ENCODE results near the gene PPIA.

- TF ChIP-seq TAF1 (IDR thresholded peaks at IDR 0.05; ENCODE audit: borderline replicate concordance, low read depth, low read length) (no peak), CTCF (IDR thresholded peaks at IDR 0.05) (no peak), TCF12 (IDR thresholded peaks at IDR 0.05) (no peak), RAD21 (IDR thresholded peaks at IDR 0.05; ENCODE audit: low read length) (no peak), GATA2 (CRISPR knock-in tag; IDR thresholded peaks at IDR 0.05) (no peak), SMC3 (IDR thresholded peaks at IDR 0.05; ENCODE audit: low read depth, low read length) (no peak), GABPA (IDR thresholded peaks at IDR 0.05; ENCODE audit: low read depth) (no peak), YY1 (IDR thresholded peaks at IDR 0.05; ENCODE audit: low read depth) (no peak), POLR2AphosphoS5 (IDR thresholded peaks at IDR 0.05; ENCODE audit: low read depth, low read length) (no peak), NRF1 (IDR thresholded peaks at IDR 0.05; ENCODE audit: low read depth, low read length) (no peak), ELF1 (IDR thresholded peaks at IDR 0.05) (no peak)
- TF ChIP-seq, protein P1, sequence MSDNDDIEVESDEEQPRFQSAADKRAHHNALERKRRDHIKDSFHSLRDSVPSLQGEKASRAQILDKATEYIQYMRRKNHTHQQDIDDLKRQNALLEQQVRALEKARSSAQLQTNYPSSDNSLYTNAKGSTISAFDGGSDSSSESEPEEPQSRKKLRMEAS (IDR thresholded peaks at IDR 0.05; ENCODE audit: low read depth), result no peak
Observed at GRCh38 chr7:44766416-44766801, 30.1 kb upstream of the PPIA start.
